HUDEP-2 (cell line): ENCODE measurements around the gene CFAP57.
"Not testable (repeated sequence)": the region's sequence is repeated elsewhere in the genome, so short reads cannot be mapped to it uniquely, and the experiment has no call there.

Experiments
- DNase-seq, 76 experiments: peaks; one replicate each; lab custom pipeline; 2025; ENCODE audit not compliant: unreplicated experiment in 76 of 76; lab: John Stamatoyannopoulos, UW

Gene CFAP57

GRCh38 chr1:43171312-43171875 is 736 bp upstream of the CFAP57 start:
- peak in 1 of 76 experiments; percentile 25 for DNase-seq

GRCh38 chr1:43172527-43172972 is 420 bp downstream of the CFAP57 start:
- DNase-seq, result peak in 73 of 76 experiments; percentile 28 to 94 (median 82)

GRCh38 chr1:43174873-43175272 is 2.7 kb downstream of the CFAP57 start:
- no peak for DNase-seq

- no peak for DNase-seq
These were observed 5.6 kb downstream of the CFAP57 start for GRCh38 chr1:43177691-43178090.

- no peak for DNase-seq
These were observed 12.3 kb downstream of the CFAP57 start for GRCh38 chr1:43184388-43184787.

- no peak for DNase-seq
These were observed 12.9 kb downstream of the CFAP57 start for GRCh38 chr1:43184995-43185394.

GRCh38 chr1:43188106-43188505 is 16.0 kb downstream of the CFAP57 start:
- no peak for DNase-seq

GRCh38 chr1:43194509-43194908 is 22.4 kb downstream of the CFAP57 start:
- no peak for DNase-seq

- DNase-seq, result no peak
These were observed 25.4 kb downstream of the CFAP57 start for GRCh38 chr1:43197343-43198127.

- no peak for DNase-seq
These were observed 27.1 kb downstream of the CFAP57 start for GRCh38 chr1:43199093-43199726.

- no peak for DNase-seq
These were observed 31.7 kb downstream of the CFAP57 start for GRCh38 chr1:43203859-43204258.

- DNase-seq, result no peak
These were observed 32.3 kb downstream of the CFAP57 start for GRCh38 chr1:43204394-43204793.

GRCh38 chr1:43205671-43206070 is 33.5 kb downstream of the CFAP57 start:
- no peak for DNase-seq

- DNase-seq, result no peak
These were observed 34.6 kb downstream of the CFAP57 start for GRCh38 chr1:43206600-43207228.

- no peak for DNase-seq
These were observed 35.2 kb downstream of the CFAP57 start for GRCh38 chr1:43207229-43207853.

GRCh38 chr1:43208277-43208676 is 36.1 kb downstream of the CFAP57 start:
- not testable (repeated sequence) for DNase-seq

GRCh38 chr1:43214501-43215444 is 42.6 kb downstream of the CFAP57 start:
- no peak for DNase-seq

GRCh38 chr1:43217747-43218146 is 45.6 kb downstream of the CFAP57 start:
- no peak for DNase-seq

- no peak for DNase-seq
These were observed 49.0 kb downstream of the CFAP57 start for GRCh38 chr1:43220905-43221778.
